IPS-20b (cell line): ENCODE results near the gene ATE1.
"Not testable (repeated sequence)": the region's sequence is repeated elsewhere in the genome, so short reads cannot be mapped to it uniquely, and the experiment has no call there.

Experiments
- H3K27ac ChIP-seq: one replicate; pipeline ENCODE4 v1.5.1; 2013; ENCODE audit warnings: low read length
- H3K27me3 ChIP-seq: 2 replicates; pipeline ENCODE4 v1.6.1; 2013; ENCODE audit warnings: mild to moderate bottlenecking, low read length, inconsistent platforms; ENCODE audit not compliant: insufficient read depth
- H3K36me3 ChIP-seq: 2 replicates; pipeline ENCODE4 v1.6.1; 2013; ENCODE audit warnings: low read depth, mild to moderate bottlenecking, inconsistent platforms, low read length, moderate library complexity; ENCODE audit not compliant: insufficient read depth
- H3K4me1 ChIP-seq: 2 replicates; pipeline ENCODE4 v1.6.1; 2013; ENCODE audit warnings: mild to moderate bottlenecking, control low read depth, inconsistent platforms, low read length, moderate library complexity; ENCODE audit not compliant: insufficient read depth
- H3K4me3 ChIP-seq: 2 replicates; pipeline ENCODE4 v1.5.1; 2013; ENCODE audit warnings: mild to moderate bottlenecking, low read length, inconsistent platforms
- H3K9ac ChIP-seq: 2 replicates; pipeline ENCODE4 v1.6.1; 2013; ENCODE audit warnings: low read depth, mild to moderate bottlenecking, inconsistent platforms, low read length, moderate library complexity
- H3K9me3 ChIP-seq: 2 replicates; pipeline ENCODE4 v1.6.1; 2013; ENCODE audit warnings: mild to moderate bottlenecking, low read depth, low read length, inconsistent platforms; ENCODE audit not compliant: insufficient read depth

Gene ATE1

DNA sequence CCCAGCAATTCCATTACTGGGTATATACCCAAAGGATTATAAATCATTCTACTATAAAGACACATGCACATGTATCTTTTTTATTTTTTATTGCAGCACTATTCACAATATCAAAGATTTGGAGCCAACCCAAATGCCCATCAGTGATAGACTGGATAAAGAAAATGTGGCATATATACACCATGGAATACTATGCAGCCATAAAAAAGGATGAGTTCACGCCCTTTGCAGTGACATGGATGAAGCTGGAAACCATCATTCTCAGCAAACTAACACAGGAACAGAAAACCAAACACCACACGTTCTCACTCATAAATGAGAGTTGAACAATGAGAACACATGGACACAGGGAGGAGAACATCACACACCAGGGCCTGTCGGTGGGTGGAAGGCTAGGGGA lies 228.1 kb downstream of the ATE1 start:
- not testable (repeated sequence) for H3K27me3 ChIP-seq, H3K27ac ChIP-seq, H3K9ac ChIP-seq, H3K4me1 ChIP-seq, H3K4me3 ChIP-seq, H3K36me3 ChIP-seq, H3K9me3 ChIP-seq

DNA sequence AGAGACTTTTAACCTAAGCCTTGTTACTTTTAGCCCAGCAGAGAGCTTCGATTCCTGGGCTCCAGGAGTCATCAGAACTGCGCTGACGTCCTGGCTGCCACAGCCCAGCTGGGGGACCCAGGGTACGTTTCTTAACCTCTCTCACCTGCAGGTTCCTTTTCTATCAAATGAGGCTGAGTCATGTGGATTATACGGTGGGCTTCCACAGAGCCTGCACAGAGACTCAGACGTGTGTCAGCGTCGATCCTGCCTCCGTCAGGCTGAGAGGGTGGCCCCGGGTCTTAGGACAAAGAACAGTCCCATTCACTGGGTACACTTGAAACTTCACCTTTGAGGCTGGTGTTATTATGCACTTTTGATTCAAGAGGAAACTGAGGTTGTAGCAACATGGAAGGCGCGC lies 228.9 kb downstream of the ATE1 start:
- H3K27ac ChIP-seq = no peak overlapping the region
- H3K9me3 ChIP-seq = no peaks in the 10 kb centered on the region
- H3K36me3 ChIP-seq = no peaks in the 10 kb centered on the region
- no peak overlapping the region for H3K4me3 ChIP-seq
- no peak overlapping the region for H3K9ac ChIP-seq
- no peaks in the 10 kb centered on the region for H3K4me1 ChIP-seq
- H3K27me3 ChIP-seq = no peaks in the 10 kb centered on the region

DNA sequence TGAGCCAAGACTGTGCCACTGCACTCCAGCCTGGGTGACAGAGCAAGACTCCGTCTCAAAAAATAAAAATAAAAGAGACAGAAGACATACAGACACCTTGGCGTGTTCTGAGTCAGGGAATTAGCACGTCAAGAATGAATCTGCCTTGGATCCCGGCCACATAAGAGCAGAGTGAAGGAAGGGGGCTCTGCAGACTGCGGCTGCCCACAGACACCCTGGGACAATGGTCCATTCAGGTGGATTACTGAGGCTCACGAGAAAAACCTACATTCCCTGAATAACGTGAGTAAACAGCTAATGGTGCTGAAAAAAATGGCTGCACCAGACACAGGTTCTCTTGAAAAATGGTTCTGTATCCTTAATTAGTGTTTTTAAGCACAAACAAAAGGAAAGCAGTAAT lies 229.5 kb downstream of the ATE1 start:
- Histone ChIP-seq H3K36me3 (no peaks in the 10 kb centered on the region), H3K9ac (no peak overlapping the region), H3K27me3 (no peaks in the 10 kb centered on the region), H3K9me3 (no peaks in the 10 kb centered on the region), H3K4me1 (no peaks in the 10 kb centered on the region), H3K27ac (no peak overlapping the region), H3K4me3 (no peak overlapping the region)

DNA sequence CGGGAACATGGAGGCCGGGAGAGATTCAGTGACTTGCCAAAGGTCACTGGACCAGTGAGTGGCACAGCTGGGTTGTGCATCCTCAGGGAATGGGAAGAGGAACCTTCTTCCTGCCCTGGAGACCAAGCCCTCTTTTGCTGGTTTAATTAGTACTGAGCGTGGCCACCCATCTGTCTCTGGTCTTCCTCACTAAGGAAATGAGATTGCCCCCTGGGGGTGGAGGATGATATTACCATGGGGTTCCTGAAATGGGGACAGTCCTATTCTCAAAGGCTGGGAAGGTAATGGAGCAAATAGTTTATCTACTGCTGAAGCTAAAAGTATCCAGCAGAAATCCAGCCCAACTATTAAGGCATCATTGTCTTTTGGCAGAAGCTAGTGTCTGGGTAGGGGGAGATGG lies 231.0 kb downstream of the ATE1 start:
- H3K27me3 ChIP-seq = no peaks in the 10 kb centered on the region
- no peaks in the 10 kb centered on the region for H3K9me3 ChIP-seq
- no peak overlapping the region for H3K4me3 ChIP-seq
- H3K9ac ChIP-seq = no peak overlapping the region
- no peak overlapping the region for H3K27ac ChIP-seq
- no peaks in the 10 kb centered on the region for H3K4me1 ChIP-seq
- H3K36me3 ChIP-seq = no peaks in the 10 kb centered on the region

DNA sequence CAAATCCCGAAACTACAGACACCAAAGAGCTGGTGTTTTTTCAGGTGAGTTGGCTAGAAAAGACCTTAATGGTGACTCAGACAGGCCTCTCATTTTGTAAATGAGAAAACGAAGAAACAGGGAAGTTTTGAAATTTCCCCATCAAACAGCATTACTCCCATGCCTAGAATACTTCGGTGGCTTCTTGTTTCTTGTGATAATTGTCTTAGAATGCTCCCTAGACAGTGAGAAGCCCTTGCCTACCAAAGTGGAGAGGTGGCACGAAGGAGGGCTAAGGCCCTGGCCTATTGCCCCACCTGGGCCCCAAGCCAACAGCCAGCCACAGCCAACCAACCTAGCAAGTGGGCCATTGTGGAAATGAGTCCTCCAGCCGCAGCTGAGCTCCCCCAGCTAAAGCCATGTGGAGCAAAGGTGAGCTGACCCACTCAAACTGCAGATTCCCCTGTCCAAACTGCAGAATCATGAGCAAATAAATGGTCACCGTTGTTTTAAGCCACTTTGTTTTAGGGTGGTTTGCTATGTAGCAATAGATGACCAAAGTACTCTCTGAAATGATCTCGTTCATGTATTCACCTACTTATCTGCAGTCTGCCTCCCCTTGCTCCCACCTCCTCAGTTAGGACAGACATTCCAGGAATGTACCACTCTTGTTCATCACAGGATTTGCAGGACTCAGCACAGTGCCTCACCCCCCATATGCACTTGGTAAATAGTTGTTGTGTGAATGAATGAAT lies 231.9 kb downstream of the ATE1 start:
- Histone ChIP-seq H3K27ac (no peak overlapping the region), H3K9ac (no peak overlapping the region), H3K4me3 (no peak overlapping the region), H3K9me3 (no peaks in the 10 kb centered on the region), H3K4me1 (no peaks in the 10 kb centered on the region), H3K36me3 (no peaks in the 10 kb centered on the region), H3K27me3 (no peaks in the 10 kb centered on the region)

DNA sequence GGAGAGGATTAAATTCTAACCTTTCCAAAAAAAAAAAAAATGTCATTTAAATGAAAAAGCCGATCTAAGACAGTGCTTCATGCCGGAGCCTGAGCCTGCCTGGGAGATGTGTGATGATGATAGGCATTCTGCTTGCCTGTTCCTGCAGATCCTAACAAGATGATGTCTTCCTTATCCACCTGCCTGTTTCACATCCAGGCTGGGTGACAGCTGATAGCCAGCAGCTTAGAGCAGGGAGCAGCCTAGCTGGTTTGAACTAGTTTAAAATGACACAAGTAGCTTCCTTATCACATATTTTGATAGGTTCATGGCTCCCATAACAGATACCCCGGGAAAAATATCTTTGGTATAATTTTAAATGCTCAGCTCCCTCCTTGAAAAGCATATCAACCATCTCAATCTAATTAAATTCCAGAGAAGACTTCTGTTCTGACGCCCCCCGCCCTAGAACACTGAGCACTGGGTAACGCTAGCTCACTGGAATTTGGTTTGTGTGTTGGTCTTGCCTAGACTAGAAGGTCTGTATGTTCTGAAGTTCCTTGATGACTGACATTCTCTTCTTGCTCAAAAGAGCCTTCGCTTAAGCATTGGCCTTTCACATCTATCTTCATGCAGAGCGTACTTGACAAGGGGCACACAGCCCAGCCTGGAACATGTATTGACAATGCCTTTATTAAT lies 232.7 kb downstream of the ATE1 start:
- Histone ChIP-seq H3K4me1 (no peaks in the 10 kb centered on the region; the same call in 1 of the 2 replicates), H3K27ac (no peak overlapping the region), H3K36me3 (no peaks in the 10 kb centered on the region), H3K9ac (no peak overlapping the region), H3K9me3 (no peaks in the 10 kb centered on the region), H3K4me3 (no peak overlapping the region), H3K27me3 (no peaks in the 10 kb centered on the region)

DNA sequence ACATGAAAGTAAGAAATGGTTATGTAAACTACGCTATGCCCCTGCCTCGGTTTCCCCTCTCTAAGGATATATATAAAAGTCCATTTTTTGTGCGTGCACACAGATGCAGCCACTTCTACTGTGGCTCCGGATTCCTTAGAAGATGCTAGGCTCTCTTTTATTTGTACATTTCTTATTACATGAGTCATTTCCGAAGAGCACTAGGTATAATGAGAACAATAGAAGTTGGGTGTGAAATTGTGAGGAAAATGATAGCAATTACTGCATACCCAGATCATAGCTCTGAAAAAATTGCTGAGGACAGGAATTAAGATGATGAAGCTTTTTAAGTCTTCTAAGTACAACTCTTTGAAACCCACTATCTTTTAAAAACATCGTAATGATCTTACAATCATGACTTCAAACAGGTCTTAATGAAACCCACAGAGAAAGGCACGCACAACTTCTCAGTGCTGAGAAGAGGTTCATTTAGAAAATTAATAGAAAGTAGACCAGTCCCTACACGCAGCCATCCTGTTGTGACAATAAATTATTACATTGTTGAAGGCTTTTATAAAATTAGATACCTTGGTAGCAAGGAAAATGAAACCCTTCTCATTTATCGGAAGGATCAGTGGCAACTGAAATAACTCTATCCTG lies 233.4 kb downstream of the ATE1 start:
- no peak overlapping the region for H3K27ac ChIP-seq
- H3K27me3 ChIP-seq = no peaks in the 10 kb centered on the region
- H3K4me1 ChIP-seq = no peaks in the 10 kb centered on the region; the same call in 1 of the 2 replicates
- H3K9me3 ChIP-seq = no peaks in the 10 kb centered on the region
- no peak overlapping the region for H3K4me3 ChIP-seq
- H3K9ac ChIP-seq = no peak overlapping the region
- no peaks in the 10 kb centered on the region for H3K36me3 ChIP-seq

DNA sequence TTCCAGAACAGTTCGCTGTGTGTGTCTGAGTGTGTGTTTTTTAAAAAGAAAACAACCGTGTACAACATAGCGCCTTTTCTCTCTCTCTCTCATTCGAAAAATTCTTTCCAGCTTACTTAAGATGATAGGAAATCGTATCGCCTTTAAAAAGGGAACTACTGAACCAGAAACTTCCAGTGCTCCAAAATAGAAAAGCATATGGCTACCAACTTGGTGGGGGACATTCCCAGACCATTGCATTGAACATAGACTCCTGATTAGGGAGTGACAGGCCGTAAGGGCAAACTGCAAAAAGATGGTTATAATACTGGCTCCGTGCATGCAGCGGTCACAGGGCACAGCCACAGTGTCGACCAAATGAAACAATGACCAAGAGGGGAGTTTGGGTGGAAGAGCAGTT lies 235.2 kb downstream of the ATE1 start:
- Histone ChIP-seq H3K36me3 (no peaks in the 10 kb centered on the region), H3K9me3 (no peaks in the 10 kb centered on the region), H3K27me3 (no peaks in the 10 kb centered on the region), H3K4me1 (no peaks in the 10 kb centered on the region; the same call in 1 of the 2 replicates), H3K27ac (no peak overlapping the region), H3K4me3 (no peak overlapping the region), H3K9ac (no peak overlapping the region)

DNA sequence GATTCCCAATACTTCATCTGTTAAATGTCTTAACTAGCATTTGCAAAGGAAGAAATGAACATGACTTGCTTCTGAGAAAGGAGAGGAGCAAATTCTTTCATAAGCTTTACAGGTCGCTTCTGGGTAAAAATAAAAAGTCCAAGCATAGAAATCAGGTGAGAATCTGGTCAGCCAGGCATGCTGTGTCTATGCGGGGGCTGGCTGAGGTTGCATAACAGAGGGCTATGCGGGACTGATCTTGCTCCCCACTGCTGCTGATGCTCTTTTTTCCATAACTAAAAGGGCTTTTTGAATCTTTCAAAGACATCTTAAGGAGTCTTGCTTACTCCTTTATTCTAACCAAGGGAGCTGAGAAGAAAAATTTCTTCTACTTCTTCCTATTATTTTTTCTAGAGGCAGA lies 236.9 kb downstream of the ATE1 start:
- no peak overlapping the region for H3K9ac ChIP-seq
- H3K27me3 ChIP-seq = no peaks in the 10 kb centered on the region
- H3K27ac ChIP-seq = no peak overlapping the region
- H3K4me1 ChIP-seq = no peaks in the 10 kb centered on the region; the same call in 1 of the 2 replicates
- H3K9me3 ChIP-seq = no peaks in the 10 kb centered on the region
- H3K36me3 ChIP-seq = no peaks in the 10 kb centered on the region
- H3K4me3 ChIP-seq = no peak overlapping the region
